GM23248 (cell line): ENCODE measurements around the gene SLC2A13. TPM values are rescaled to one million over a fixed set of nuclear protein-coding genes. Genes with fewer than 3 reads are reported as not detected.

Experiments used
- DNase-seq: peaks from one replicate; pipeline ENCODE4 v3.0.0-alpha.2; 2015
- H2AFZ ChIP-seq: fragments of 200-600 bp; sonication (generic); 2 replicates; pipeline ENCODE4 v1.6.1; 2016; ENCODE audit warnings: antibody characterized with exemption
- H3F3A ChIP-seq: fragments of 200-600 bp; sonication (generic); 2 replicates; pipeline ENCODE4 v1.6.1; 2016; ENCODE audit warnings: mild to moderate bottlenecking, antibody characterized with exemption, mixed run types; ENCODE audit not compliant: insufficient read depth
- H3K27ac ChIP-seq: fragments of 200-600 bp; sonication (generic); 2 replicates; pipeline ENCODE4 v1.5.1; 2016; ENCODE audit warnings: mild to moderate bottlenecking
- H3K27me3 ChIP-seq: fragments of 200-600 bp; sonication (generic); replicated peaks from 2 replicates; pipeline ENCODE4 v1.6.1; 2016; ENCODE audit warnings: mild to moderate bottlenecking; ENCODE audit not compliant: insufficient read depth
- H3K36me3 ChIP-seq: fragments of 200-600 bp; sonication (generic); 2 replicates; pipeline ENCODE4 v1.6.1; 2016; ENCODE audit warnings: low read depth, mild to moderate bottlenecking
- H3K4me1 ChIP-seq: fragments of 200-600 bp; sonication (generic); 2 replicates; pipeline ENCODE4 v1.6.1; 2016; ENCODE audit warnings: mild to moderate bottlenecking; ENCODE audit not compliant: insufficient read depth
- H3K4me2 ChIP-seq: fragments of 200-600 bp; sonication (generic); one replicate; pipeline ENCODE4 v1.6.1; 2016; ENCODE audit warnings: mild to moderate bottlenecking; ENCODE audit not compliant: unreplicated experiment
- H3K4me3 ChIP-seq: fragments of 200-600 bp; sonication (generic); 2 replicates; pipeline ENCODE4 v1.5.1; 2016; ENCODE audit warnings: mild to moderate bottlenecking
- H3K79me2 ChIP-seq: fragments of 200-600 bp; sonication (generic); 2 replicates; pipeline ENCODE4 v1.6.1; 2016; ENCODE audit warnings: mild to moderate bottlenecking; ENCODE audit not compliant: insufficient read depth
- H3K9ac ChIP-seq: fragments of 200-600 bp; sonication (generic); 2 replicates; pipeline ENCODE4 v1.6.1; 2016; ENCODE audit warnings: mild to moderate bottlenecking
- H3K9me2 ChIP-seq: fragments of 200-600 bp; sonication (generic); 2 replicates; pipeline ENCODE4 v1.6.1; 2016; ENCODE audit warnings: mixed run types, mild to moderate bottlenecking, moderate library complexity; ENCODE audit not compliant: insufficient read depth
- H3K9me3 ChIP-seq: fragments of 200-600 bp; sonication (generic); one replicate; pipeline ENCODE4 v1.6.1; 2017; ENCODE audit warnings: low read depth
- H4K20me1 ChIP-seq: fragments of 200-600 bp; sonication (generic); 2 replicates; pipeline ENCODE4 v1.6.0; 2016; ENCODE audit not compliant: insufficient read depth
- EZH2 ChIP-seq: fragments of 200-600 bp; sonication (generic); IDR thresholded peaks from 2 replicates; pipeline ENCODE4 v1.6.1; 2018; ENCODE audit warnings: antibody characterized with exemption, mild to moderate bottlenecking; ENCODE audit not compliant: insufficient read depth, poor library complexity, severe bottlenecking
- EZH2phosphoT487 ChIP-seq: fragments of 200-600 bp; sonication (generic); IDR thresholded peaks from 2 replicates; pipeline ENCODE4 v1.6.1; 2018; ENCODE audit warnings: antibody characterized with exemption, moderate library complexity, mild to moderate bottlenecking, low read depth; ENCODE audit not compliant: insufficient read depth
- WGBS, 2 experiments: methylation state at CpG; one replicate each; pipeline ENCODE4 v1.1.6; 2015 to 2017; ENCODE audit warnings: low lambda C conversion rate in 2 of 2, low coverage in 1 of 2; ENCODE audit errors: missing lambda C conversion rate in 2 of 2; 5-methylcytosine and 5-hydroxymethylcytosine counted together
- in situ Hi-C: fragments of 300-500 bp; cut with MboI; formaldehyde crosslinking; loops from 2 replicates; pipeline ENCODE4 v1.15.0; 2020
- polyA plus RNA-seq: library from polyadenylated mRNA; unstranded; fragments of >200 nt; fragmentation: Nextera tagmentation; extraction: Ambion mirVana; gene quantifications from 2 replicates; pipeline ENCODE4 v1.2.1, GENCODE V29; 2016
- total RNA-seq: library from RNA; depleted of rRNA; stranded (reverse); fragments of >200 nt; shearing (Covaris generic); gene quantifications from 2 replicates; pipeline ENCODE4 v1.2.3, GENCODE V29; 2014

SLC2A13 gene
- total and polyA plus RNA-seq, 2 experiments from 2014 or later, result 3.3 to 9.2 TPM

- no peaks in the 10 kb centered on the region for H3K36me3 ChIP-seq
- no peaks in the 10 kb centered on the region for H3F3A ChIP-seq
- no peak overlapping the region for H3K4me3 ChIP-seq
- H3K9me3 ChIP-seq, result no peaks in the 10 kb centered on the region
- WGBS, 2 experiments, result 10 to 11% methylated on average over 1 of the region's 1 CpG
- H3K4me2 ChIP-seq, result no peak overlapping the region
- no peaks in the 10 kb centered on the region for H3K4me1 ChIP-seq
- no peak overlapping the region for H3K27ac ChIP-seq
- DNase-seq, result peak; percentile 17
- H3K27me3 ChIP-seq, result no peaks in the 10 kb centered on the region
- TF ChIP-seq EZH2, result no peak
- no peak for TF ChIP-seq EZH2phosphoT487
- H3K79me2 ChIP-seq, result no peaks in the 10 kb centered on the region
- no peak overlapping the region for H2AFZ ChIP-seq
- H3K9ac ChIP-seq, result no peak overlapping the region
- in situ Hi-C loops, result no loop called here
- H4K20me1 ChIP-seq, result no peaks in the 10 kb centered on the region
- no peaks in the 10 kb centered on the region; the same call in 1 of the 2 replicates for H3K9me2 ChIP-seq
Measured at GRCh38 chr12:39972119-39972518, 133.8 kb downstream of the SLC2A13 start.

- no peak overlapping the region for H3K27ac ChIP-seq
- WGBS, 2 experiments, result 44 to 50% methylated on average over 1 of the region's 1 CpG
- TF ChIP-seq EZH2phosphoT487 (no peak), EZH2 (no peak)
Measured at GRCh38 chr12:39971348-39971747, 134.5 kb downstream of the SLC2A13 start.

GRCh38 chr12:39966721-39967120, 139.2 kb downstream of the SLC2A13 start:
- no peaks in the 10 kb centered on the region for H3K79me2 ChIP-seq
- no peak overlapping the region for H3K4me2 ChIP-seq
- H3K9ac ChIP-seq, result no peak overlapping the region
- H3K4me1 ChIP-seq, result no peaks in the 10 kb centered on the region
- DNase-seq, result no peak
- no peaks in the 10 kb centered on the region for H3K9me3 ChIP-seq
- no peaks in the 10 kb centered on the region for H3F3A ChIP-seq
- no peak overlapping the region for H3K27ac ChIP-seq
- no peaks in the 10 kb centered on the region for H4K20me1 ChIP-seq
- H3K27me3 ChIP-seq, result no peaks in the 10 kb centered on the region
- H3K9me2 ChIP-seq, result no peaks in the 10 kb centered on the region
- in situ Hi-C loops, result no loop called here
- TF ChIP-seq EZH2 (no peak), EZH2phosphoT487 (no peak)
- H3K36me3 ChIP-seq, result no peaks in the 10 kb centered on the region
- 41 to 56% methylated on average over 2 of the region's 2 CpGs for WGBS, 2 experiments
- H2AFZ ChIP-seq, result no peak overlapping the region
- H3K4me3 ChIP-seq, result no peak overlapping the region

More at GRCh38 chr12:39971348-39971747, 134.5 kb downstream of the SLC2A13 start:
- Histone ChIP-seq H3K4me3 (no peak overlapping the region), H4K20me1 (no peaks in the 10 kb centered on the region), H3K9ac (no peak overlapping the region), H3K27me3 (no peaks in the 10 kb centered on the region), H3F3A (no peaks in the 10 kb centered on the region), H3K4me1 (no peaks in the 10 kb centered on the region), H3K9me3 (no peaks in the 10 kb centered on the region), H3K9me2 (no peaks in the 10 kb centered on the region), H3K4me2 (no peak overlapping the region), H2AFZ (no peak overlapping the region), H3K79me2 (no peaks in the 10 kb centered on the region), H3K36me3 (no peaks in the 10 kb centered on the region)
- no peak for DNase-seq
- in situ Hi-C loops, result no loop called here

- no peak for DNase-seq
- H3K79me2 ChIP-seq, result no peaks in the 10 kb centered on the region
- H3K4me2 ChIP-seq, result no peak overlapping the region
- H3K27me3 ChIP-seq, result no peaks in the 10 kb centered on the region
- no peaks in the 10 kb centered on the region for H3K36me3 ChIP-seq
- WGBS, 2 experiments, result 31 to 35% methylated on average over 2 of the region's 2 CpGs
- H4K20me1 ChIP-seq, result no peaks in the 10 kb centered on the region
- no peaks in the 10 kb centered on the region for H3F3A ChIP-seq
- H3K27ac ChIP-seq, result no peak overlapping the region
- H3K4me3 ChIP-seq, result no peak overlapping the region
- in situ Hi-C loops, result no loop called here
- no peak overlapping the region for H3K9ac ChIP-seq
- H3K9me2 ChIP-seq, result no peaks in the 10 kb centered on the region
- H2AFZ ChIP-seq, result no peak overlapping the region
- no peaks in the 10 kb centered on the region for H3K4me1 ChIP-seq
- H3K9me3 ChIP-seq, result no peaks in the 10 kb centered on the region
- TF ChIP-seq EZH2 (no peak), EZH2phosphoT487 (no peak)
Measured at GRCh38 chr12:39966256-39966655, 139.6 kb downstream of the SLC2A13 start.

GRCh38 chr12:39959467-39959866, 146.4 kb downstream of the SLC2A13 start:
- no peaks in the 10 kb centered on the region for H4K20me1 ChIP-seq
- H3K4me1 ChIP-seq, result no peaks in the 10 kb centered on the region
- no peak for DNase-seq
- H3K4me3 ChIP-seq, result no peak overlapping the region
- H3K4me2 ChIP-seq, result no peak overlapping the region
- in situ Hi-C loops, result loop anchor here (10.0 kb wide), 1 partner anchor 195 kb away; no protein-coding TSS in a partner anchor
- 36 to 40% methylated on average over 2 of the region's 2 CpGs for WGBS, 2 experiments
- H2AFZ ChIP-seq, result no peak overlapping the region
- no peaks in the 10 kb centered on the region for H3K79me2 ChIP-seq
- H3K9me2 ChIP-seq, result no peaks in the 10 kb centered on the region
- H3F3A ChIP-seq, result no peaks in the 10 kb centered on the region
- no peak for TF ChIP-seq EZH2phosphoT487
- TF ChIP-seq EZH2, result no peak
- no peaks in the 10 kb centered on the region for H3K27me3 ChIP-seq
- H3K9ac ChIP-seq, result no peak overlapping the region
- H3K36me3 ChIP-seq, result no peaks in the 10 kb centered on the region
- no peaks in the 10 kb centered on the region for H3K9me3 ChIP-seq
- H3K27ac ChIP-seq, result no peak overlapping the region
